GM12878 (cell line): ENCODE measurements around the gene POLR1H. TPM values are rescaled to one million over a fixed set of nuclear protein-coding genes. Genes with fewer than 3 reads are reported as not detected.

Experiments used
- ATAC-seq: fragments of 200-7000 bp; cut with Tn5 transposase; 3 replicates; pipeline ENCODE4 v1.9.1; 2020; ENCODE audit warnings: mild to moderate bottlenecking, moderate library complexity
- BruUV-seq: library from RNA; stranded (reverse); fragments of 400-500 nt; replicated peaks from 2 replicates; lab custom pipeline; 2021; lab: Mats Ljungman, UMichigan
- CTCF ChIA-PET: fragments of 300-600 bp; sonication (Branson Sonifier 250); formaldehyde crosslinking; extraction: SDS; loops from one replicate; lab custom pipeline; 2021; ENCODE audit warnings: inconsistent platforms; lab: Yijun Ruan, JAX
- POLR2A ChIA-PET: fragments of 350-600 bp; formaldehyde crosslinking; extraction: SDS; loops from one replicate; lab custom pipeline; 2021; ENCODE audit warnings: inconsistent platforms; lab: Charles Lee
- RAD21 ChIA-PET: fragments of 300-600 bp; sonication (Branson Sonifier 250); formaldehyde crosslinking; loops from one replicate; lab custom pipeline; 2023; ENCODE audit warnings: antibody characterized with exemption; ENCODE audit not compliant: unreplicated experiment; lab: Charles Lee
- SMC1A ChIA-PET: fragments of 300-600 bp; sonication (Branson Sonifier 250); formaldehyde crosslinking; loops from one replicate; lab custom pipeline; 2023; ENCODE audit not compliant: unreplicated experiment, uncharacterized antibody; lab: Charles Lee
- DNase-seq: peaks from one replicate; pipeline ENCODE4 v3.0.0-alpha.2; 2011; ENCODE audit warnings: low read depth, low spot score
- FAIRE-seq: peaks from 3 replicates; lab custom pipeline; 2011; peaks lifted over from hg19 to GRCh38; lab: Jason Lieb, UNC
- H2AFZ ChIP-seq: 2 replicates; pipeline ENCODE4 v1.6.0; 2011; ENCODE audit warnings: low read depth, low read length, control low read depth; ENCODE audit not compliant: control insufficient read depth
- H3K27ac ChIP-seq: 2 replicates; pipeline ENCODE4 v1.5.1; 2011; ENCODE audit warnings: control low read depth; ENCODE audit not compliant: control insufficient read depth, insufficient read depth
- H3K27me3 ChIP-seq, 2 experiments: replicated peaks in 1 of 2; 2 replicates each; pipeline versions ENCODE4 v1.6.0 to v1.6.1; 2011; ENCODE audit warnings: low read length in 1 of 2; ENCODE audit not compliant: control insufficient read depth in 2 of 2, insufficient read depth in 2 of 2
- H3K36me3 ChIP-seq, 2 experiments: 2 replicates each; pipeline ENCODE4 v1.5.1; 2011; ENCODE audit warnings: low read length in 1 of 2; ENCODE audit not compliant: control insufficient read depth in 2 of 2, insufficient read depth in 2 of 2
- H3K4me1 ChIP-seq: 2 replicates; pipeline ENCODE4 v1.6.1; 2011; ENCODE audit warnings: mild to moderate bottlenecking, low read length, moderate library complexity, mixed read lengths; ENCODE audit not compliant: control insufficient read depth, insufficient read depth
- H3K4me2 ChIP-seq: 2 replicates; pipeline ENCODE4 v1.6.0; 2011; ENCODE audit warnings: control low read depth; ENCODE audit not compliant: control insufficient read depth, insufficient read depth
- H3K4me3 ChIP-seq: fragments of 200-600 bp; sonication (generic); 2 replicates; pipeline ENCODE4 v1.5.1; 2016
- H3K79me2 ChIP-seq: 2 replicates; pipeline ENCODE4 v1.6.0; 2011; ENCODE audit warnings: low read length; ENCODE audit not compliant: control insufficient read depth, insufficient read depth
- H3K9ac ChIP-seq: 2 replicates; pipeline ENCODE4 v1.8.0; 2011; ENCODE audit warnings: low read length, control low read depth, mixed read lengths; ENCODE audit not compliant: control insufficient read depth, insufficient read depth
- H3K9me3 ChIP-seq: replicated peaks from 3 replicates; pipeline ENCODE4 v1.5.1; 2011; ENCODE audit warnings: mild to moderate bottlenecking, low read length; ENCODE audit not compliant: control insufficient read depth, insufficient read depth
- H4K20me1 ChIP-seq: 2 replicates; pipeline ENCODE4 v1.6.0; 2011; ENCODE audit not compliant: control insufficient read depth, insufficient read depth
- SPI1 ChIP-seq: IDR thresholded peaks from 2 replicates; pipeline ENCODE4 v1.6.1; 2011; ENCODE audit warnings: low read depth, mild to moderate bottlenecking, low read length, moderate library complexity, borderline replicate concordance; ENCODE audit not compliant: insufficient read depth
- WGBS: methylation state at CpG from one replicate; pipeline ENCODE4 v1.1.6; 2016; ENCODE audit warnings: low lambda C conversion rate; ENCODE audit not compliant: insufficient replicate concordance, insufficient coverage; ENCODE audit errors: missing lambda C conversion rate; 5-methylcytosine and 5-hydroxymethylcytosine counted together
- in situ Hi-C: fragments of 300-500 bp; cut with MboI; formaldehyde crosslinking; loops from 9 replicates; pipeline ENCODE4 v1.14.3; 2018; ENCODE audit warnings: mixed read lengths
- intact Hi-C: fragments of 100-400 bp; cut with micrococcal nuclease; formaldehyde crosslinking; loops from one replicate; pipeline ENCODE4 v1.14.2; 2022; ENCODE audit not compliant: unreplicated experiment
- polyA plus RNA-seq, 11 experiments: library from polyadenylated mRNA; depleted of rRNA in 4 of 11; unstranded in 6 of 11; stranded (reverse) in 5 of 11; fragments of >200 nt; fragmentation: Nextera tagmentation in 4 of 11; fragmentation: Illumina TruSeq in 1 of 11; extraction: Ambion mirVana in 4 of 11; extraction: Trizol in 1 of 11; gene quantifications; 1 replicate in 1 of 11; 2 replicates in 10 of 11; pipeline versions ENCODE4 v1.2.1 to v1.2.3, GENCODE V29; 2011 to 2016; ENCODE audit warnings: inconsistent platforms in 2 of 11, missing spikeins in 2 of 11, low read depth in 1 of 11
- total RNA-seq, 4 experiments: library from RNA; depleted of rRNA in 3 of 4; stranded (reverse); fragments of >200 nt in 3 of 4; fragmentation: Illumina TruSeq in 1 of 4; extraction: Trizol in 1 of 4; gene quantifications; 2 replicates each; pipeline versions ENCODE4 v1.2.1 to v1.2.3, GENCODE V29; 2013 to 2021
- TF ChIP-seq, protein P1 (sequence below): fragments of 450-650 bp; IDR thresholded peaks from 2 replicates; pipeline ENCODE4 v1.6.1; 2016; ENCODE audit warnings: mild to moderate bottlenecking
- TF ChIP-seq, protein P2 (sequence below): IDR thresholded peaks from 2 replicates; pipeline ENCODE4 v1.6.1; 2012; ENCODE audit warnings: low read depth, low read length, improper control_type of control experiment

The POLR1H gene
- total and polyA plus RNA-seq, 10 of the 15 experiments (the other 5 are each of a cell fraction or from before 2014, with no cell fraction given) = 50.6 to 160 (median 77.7) TPM

DNA sequence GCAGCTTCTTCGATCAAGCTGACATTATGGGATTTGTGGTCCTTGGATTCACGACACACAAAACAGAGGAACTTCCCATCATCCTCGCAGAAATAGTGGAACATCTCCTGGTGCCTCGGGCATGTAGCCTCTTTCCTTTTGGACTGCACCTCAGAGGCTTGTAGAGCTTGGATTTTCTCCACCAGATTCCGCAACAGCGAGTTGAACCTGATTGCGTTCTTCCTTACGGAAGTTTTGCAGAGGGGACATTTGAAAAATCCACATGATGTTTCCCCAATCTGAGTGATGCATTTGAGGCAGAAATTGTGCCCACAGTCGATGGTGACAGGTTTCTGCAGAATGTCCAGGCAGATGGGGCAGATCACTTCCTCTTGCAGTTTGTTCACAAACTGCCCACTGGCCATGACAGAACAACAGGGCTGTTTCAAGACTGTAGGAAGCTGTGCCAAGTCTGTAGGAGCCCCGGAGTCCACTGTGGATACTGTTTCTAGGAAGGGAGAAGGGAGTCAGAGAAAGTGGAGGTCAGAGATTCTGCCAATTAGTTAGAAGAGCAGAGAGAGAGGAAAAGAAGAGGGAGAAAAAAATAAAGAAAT is 51.4 kb downstream of the POLR1H start:
- no peak overlapping the region for H3K4me3 ChIP-seq
- in situ Hi-C loops (no loop called here), intact Hi-C loops (no loop called here)
- TF ChIP-seq, protein P1, sequence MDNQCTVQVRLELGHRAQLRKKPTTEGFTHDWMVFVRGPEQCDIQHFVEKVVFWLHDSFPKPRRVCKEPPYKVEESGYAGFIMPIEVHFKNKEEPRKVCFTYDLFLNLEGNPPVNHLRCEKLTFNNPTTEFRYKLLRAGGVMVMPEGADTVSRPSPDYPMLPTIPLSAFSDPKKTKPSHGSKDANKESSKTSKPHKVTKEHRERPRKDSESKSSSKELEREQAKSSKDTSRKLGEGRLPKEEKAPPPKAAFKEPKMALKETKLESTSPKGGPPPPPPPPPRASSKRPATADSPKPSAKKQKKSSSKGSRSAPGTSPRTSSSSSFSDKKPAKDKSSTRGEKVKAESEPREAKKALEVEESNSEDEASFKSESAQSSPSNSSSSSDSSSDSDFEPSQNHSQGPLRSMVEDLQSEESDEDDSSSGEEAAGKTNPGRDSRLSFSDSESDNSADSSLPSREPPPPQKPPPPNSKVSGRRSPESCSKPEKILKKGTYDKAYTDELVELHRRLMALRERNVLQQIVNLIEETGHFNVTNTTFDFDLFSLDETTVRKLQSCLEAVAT = peak; percentile 78
- TF ChIP-seq, protein P2, sequence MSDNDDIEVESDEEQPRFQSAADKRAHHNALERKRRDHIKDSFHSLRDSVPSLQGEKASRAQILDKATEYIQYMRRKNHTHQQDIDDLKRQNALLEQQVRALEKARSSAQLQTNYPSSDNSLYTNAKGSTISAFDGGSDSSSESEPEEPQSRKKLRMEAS = no peak
- peak; percentile 45; the same call in 1 of the 2 replicates for TF ChIP-seq SPI1
- no peaks in the 10 kb centered on the region for H3K36me3 ChIP-seq
- H3K9ac ChIP-seq = no peak overlapping the region
- WGBS = 71% methylated on average over 10 of the region's 10 CpGs
- H3K79me2 ChIP-seq = no peaks in the 10 kb centered on the region
- BruUV-seq = TSS peak; percentile 89
- ChIA-PET RAD21 (interaction anchor here (1.2 to 3.7 kb wide), 5 partner anchors 9 to 19 kb away, joined by 3 to 43 read pairs (median 9); no protein-coding TSS in a partner anchor), SMC1A (interaction anchor here (0.6 to 16.6 kb wide), 4 partner anchors 8 to 68 kb away, joined by 3 to 647 read pairs (median 30); partner anchors contain the start of gene TRIM40), POLR2A (interaction anchor here (0.6 to 6.3 kb wide), 6 partner anchors 8 to 46 kb away, joined by 3 to 43 read pairs (median 6); partner anchors contain the start of gene PPP1R11), CTCF (interaction anchor here (6.1 to 7.0 kb wide), 3 partner anchors 9 to 18 kb away, joined by 59 to 96 read pairs (median 79); no protein-coding TSS in a partner anchor)
- no peaks in the 10 kb centered on the region for H3K9me3 ChIP-seq
- no peak overlapping the region for H3K27ac ChIP-seq
- ATAC-seq = peak; percentile 56
- peaks cover 22% of the 10 kb centered on the region for H3K4me1 ChIP-seq
- FAIRE-seq = no peak
- no peak for DNase-seq
- no peak overlapping the region for H2AFZ ChIP-seq
- no peaks in the 10 kb centered on the region; a peak in 1 of 4 replicates for H3K27me3 ChIP-seq
- H3K4me2 ChIP-seq = peak overlapping the region; percentile 22; the same call in 1 of the 2 replicates
- no peaks in the 10 kb centered on the region for H4K20me1 ChIP-seq
